NCI-H187 (cell line): Measurements from ENCODE around the gene ITGAD.
"Not testable (repeated sequence)": the region's sequence is repeated elsewhere in the genome, so short reads cannot be mapped to it uniquely, and the experiment has no call there.

Source experiments
- DNase-seq, 2 experiments: peaks; one replicate each; lab custom pipeline; 2025; lab: John Stamatoyannopoulos, UW

Gene ITGAD

GRCh38 chr16:31403590-31404352 lies 10.6 kb downstream of the ITGAD start:
- DNase-seq: no peak

GRCh38 chr16:31404353-31405064 lies 11.4 kb downstream of the ITGAD start:
- DNase-seq: no peak

GRCh38 chr16:31407406-31407805 lies 14.3 kb downstream of the ITGAD start:
- DNase-seq: no peak

GRCh38 chr16:31409433-31409832 lies 16.3 kb downstream of the ITGAD start:
- no peak for DNase-seq

GRCh38 chr16:31410082-31410481 lies 16.9 kb downstream of the ITGAD start:
- no peak for DNase-seq

- DNase-seq: no peak
Observed at GRCh38 chr16:31411024-31411844, 18.1 kb downstream of the ITGAD start.

- DNase-seq: no peak
Observed at GRCh38 chr16:31412750-31413149, 19.6 kb downstream of the ITGAD start.

GRCh38 chr16:31413381-31413780 lies 20.2 kb downstream of the ITGAD start:
- no peak for DNase-seq

- DNase-seq: no peak
Observed at GRCh38 chr16:31413943-31414342, 20.8 kb downstream of the ITGAD start.

- no peak for DNase-seq
Observed at GRCh38 chr16:31414706-31415105, 21.6 kb downstream of the ITGAD start.

GRCh38 chr16:31416371-31416770 lies 23.2 kb downstream of the ITGAD start:
- no peak for DNase-seq

GRCh38 chr16:31417036-31417435 lies 23.9 kb downstream of the ITGAD start:
- not testable (repeated sequence) for DNase-seq

- DNase-seq: no peak
Observed at GRCh38 chr16:31417916-31418315, 24.8 kb downstream of the ITGAD start.

- DNase-seq: no peak
Observed at GRCh38 chr16:31420037-31420436, 26.9 kb downstream of the ITGAD start.

- DNase-seq: no peak
Observed at GRCh38 chr16:31421587-31421986, 28.5 kb downstream of the ITGAD start.

- DNase-seq: no peak
Observed at GRCh38 chr16:31423241-31423640, 30.1 kb downstream of the ITGAD start.

- no peak for DNase-seq
Observed at GRCh38 chr16:31423801-31424200, 30.7 kb downstream of the ITGAD start.

GRCh38 chr16:31427441-31428278 lies 34.5 kb downstream of the ITGAD start:
- no peak for DNase-seq

- no peak for DNase-seq
Observed at GRCh38 chr16:31428279-31428597, 35.1 kb downstream of the ITGAD start, which contains the start of gene COX6A2. COX6A2 (minus strand) TSS chr16:31428360; CDS start chr16:31428325, 35 bp downstream.

- DNase-seq: no peak
Observed at GRCh38 chr16:31428638-31429247, 35.6 kb downstream of the ITGAD start.

- no peak for DNase-seq
Observed at GRCh38 chr16:31429314-31429713, 36.2 kb downstream of the ITGAD start.
